Measurements from ENCODE around the gene SEC23B. TPM values are rescaled to one million over a fixed set of nuclear protein-coding genes. Genes with fewer than 3 reads are reported as not detected.

The SEC23B gene
- total RNA-seq, 2 donors from 2014 or later: 6.8 to 19.1 TPM

DNA sequence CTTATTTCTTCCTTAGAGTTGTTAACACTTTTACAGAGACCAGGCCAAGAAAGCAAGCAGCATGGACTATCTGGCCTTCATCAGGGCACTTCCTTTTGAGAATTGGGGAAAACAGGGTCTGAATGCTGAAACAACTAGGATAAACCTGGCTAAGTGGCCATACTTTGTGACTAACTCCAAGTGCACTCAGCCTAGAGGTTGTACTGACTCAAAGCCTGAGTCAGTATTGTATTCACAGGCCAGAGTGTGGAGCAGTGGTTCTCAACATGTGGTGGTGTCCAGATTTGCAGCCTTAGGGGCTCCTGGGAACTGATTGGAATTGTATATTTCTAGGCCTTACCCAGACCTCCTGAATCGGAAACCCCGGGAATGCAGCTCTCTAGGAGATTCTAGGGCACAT is 20.1 kb downstream of the SEC23B start:
- no peak overlapping the region for H3K4me3 ChIP-seq
- DNase-seq (ENCODE audit: low spot score): no peak
- no peak overlapping the region for H3K27ac ChIP-seq
- no peaks in the 10 kb centered on the region for H3K4me1 ChIP-seq
- H3K9me3 ChIP-seq: no peaks in the 10 kb centered on the region
- TF ChIP-seq, protein P1, sequence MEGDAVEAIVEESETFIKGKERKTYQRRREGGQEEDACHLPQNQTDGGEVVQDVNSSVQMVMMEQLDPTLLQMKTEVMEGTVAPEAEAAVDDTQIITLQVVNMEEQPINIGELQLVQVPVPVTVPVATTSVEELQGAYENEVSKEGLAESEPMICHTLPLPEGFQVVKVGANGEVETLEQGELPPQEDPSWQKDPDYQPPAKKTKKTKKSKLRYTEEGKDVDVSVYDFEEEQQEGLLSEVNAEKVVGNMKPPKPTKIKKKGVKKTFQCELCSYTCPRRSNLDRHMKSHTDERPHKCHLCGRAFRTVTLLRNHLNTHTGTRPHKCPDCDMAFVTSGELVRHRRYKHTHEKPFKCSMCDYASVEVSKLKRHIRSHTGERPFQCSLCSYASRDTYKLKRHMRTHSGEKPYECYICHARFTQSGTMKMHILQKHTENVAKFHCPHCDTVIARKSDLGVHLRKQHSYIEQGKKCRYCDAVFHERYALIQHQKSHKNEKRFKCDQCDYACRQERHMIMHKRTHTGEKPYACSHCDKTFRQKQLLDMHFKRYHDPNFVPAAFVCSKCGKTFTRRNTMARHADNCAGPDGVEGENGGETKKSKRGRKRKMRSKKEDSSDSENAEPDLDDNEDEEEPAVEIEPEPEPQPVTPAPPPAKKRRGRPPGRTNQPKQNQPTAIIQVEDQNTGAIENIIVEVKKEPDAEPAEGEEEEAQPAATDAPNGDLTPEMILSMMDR (IDR thresholded peaks at IDR 0.05): no peak
- peaks cover 79% of the 10 kb centered on the region for H3K36me3 ChIP-seq
- no peaks in the 10 kb centered on the region for H3K27me3 ChIP-seq

DNA sequence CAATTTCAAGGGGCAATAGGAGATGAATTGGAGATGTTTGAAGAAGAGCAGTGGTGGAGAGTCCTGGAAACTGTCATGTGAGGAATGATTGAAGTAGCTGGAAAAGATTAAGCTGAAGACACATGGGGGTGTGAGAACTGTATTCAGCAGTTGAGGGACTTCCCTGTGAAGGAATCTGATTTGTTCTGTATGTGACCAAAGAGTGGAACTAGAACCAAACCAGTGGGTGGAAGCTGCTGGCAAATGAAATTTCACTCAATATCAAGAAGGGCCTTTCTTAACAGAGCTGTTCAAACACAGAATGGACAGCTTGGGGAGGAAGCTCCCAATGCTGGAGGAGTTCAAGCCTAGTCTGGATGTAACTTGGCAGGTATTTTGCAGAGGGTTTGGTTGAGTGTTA is 21.3 kb downstream of the SEC23B start:
- Histone ChIP-seq H3K36me3 (peaks cover 91% of the 10 kb centered on the region), H3K9me3 (no peaks in the 10 kb centered on the region), H3K4me1 (no peaks in the 10 kb centered on the region), H3K4me3 (no peak overlapping the region), H3K27ac (no peak overlapping the region), H3K27me3 (no peaks in the 10 kb centered on the region)
- TF ChIP-seq, protein P1 (IDR thresholded peaks at IDR 0.05): no peak
- no peak for DNase-seq (ENCODE audit: low spot score)

DNA sequence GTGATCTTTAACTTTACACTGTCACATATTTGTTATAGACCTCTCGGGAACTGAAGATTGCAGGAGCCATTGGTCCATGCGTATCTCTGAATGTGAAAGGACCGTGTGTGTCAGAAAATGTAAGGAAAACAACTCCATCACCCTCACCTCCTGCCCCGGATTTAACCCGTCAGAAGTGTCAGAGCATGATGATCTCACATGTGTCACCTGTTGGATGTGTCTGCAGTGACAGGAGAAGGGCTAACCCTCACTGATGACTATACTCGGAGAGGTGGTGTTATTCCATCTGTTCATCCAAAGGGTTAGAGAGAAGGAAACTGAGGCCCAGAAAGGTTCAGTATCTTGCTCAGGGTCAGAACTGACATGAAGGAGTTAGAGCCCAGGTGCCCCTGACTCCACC is 24.9 kb downstream of the SEC23B start:
- H3K9me3 ChIP-seq: no peaks in the 10 kb centered on the region
- no peak for DNase-seq (ENCODE audit: low spot score)
- H3K4me3 ChIP-seq: no peak overlapping the region
- no peak overlapping the region for H3K27ac ChIP-seq
- TF ChIP-seq, protein P1 (IDR thresholded peaks at IDR 0.05): no peak
- no peaks in the 10 kb centered on the region for H3K4me1 ChIP-seq
- H3K27me3 ChIP-seq: no peaks in the 10 kb centered on the region
- peaks cover 76% of the 10 kb centered on the region for H3K36me3 ChIP-seq

DNA sequence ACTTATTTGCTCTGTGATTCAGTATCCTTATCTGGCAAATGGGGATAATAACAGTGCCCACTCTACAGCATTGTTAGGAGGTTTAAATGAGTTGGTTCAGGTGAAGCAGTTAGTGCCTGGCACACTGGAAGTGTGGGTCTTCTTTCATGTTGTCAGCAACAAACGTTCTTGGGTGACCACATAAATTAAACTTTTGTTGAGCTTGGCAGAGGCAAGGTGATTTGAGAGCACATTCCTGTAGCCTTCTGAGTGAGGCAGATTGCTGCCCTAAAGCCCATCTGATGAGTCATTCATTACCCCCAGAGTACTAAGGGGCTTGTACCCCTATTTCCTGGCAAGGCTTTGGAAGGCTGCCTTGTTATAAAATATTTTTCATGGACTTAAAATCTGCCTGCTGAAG is 25.8 kb downstream of the SEC23B start:
- Histone ChIP-seq H3K4me1 (no peaks in the 10 kb centered on the region), H3K4me3 (no peak overlapping the region), H3K36me3 (peaks cover 70% of the 10 kb centered on the region), H3K27me3 (no peaks in the 10 kb centered on the region), H3K27ac (no peak overlapping the region), H3K9me3 (no peaks in the 10 kb centered on the region)
- TF ChIP-seq, protein P1 (IDR thresholded peaks at IDR 0.05): no peak
- no peak for DNase-seq (ENCODE audit: low spot score)

DNA sequence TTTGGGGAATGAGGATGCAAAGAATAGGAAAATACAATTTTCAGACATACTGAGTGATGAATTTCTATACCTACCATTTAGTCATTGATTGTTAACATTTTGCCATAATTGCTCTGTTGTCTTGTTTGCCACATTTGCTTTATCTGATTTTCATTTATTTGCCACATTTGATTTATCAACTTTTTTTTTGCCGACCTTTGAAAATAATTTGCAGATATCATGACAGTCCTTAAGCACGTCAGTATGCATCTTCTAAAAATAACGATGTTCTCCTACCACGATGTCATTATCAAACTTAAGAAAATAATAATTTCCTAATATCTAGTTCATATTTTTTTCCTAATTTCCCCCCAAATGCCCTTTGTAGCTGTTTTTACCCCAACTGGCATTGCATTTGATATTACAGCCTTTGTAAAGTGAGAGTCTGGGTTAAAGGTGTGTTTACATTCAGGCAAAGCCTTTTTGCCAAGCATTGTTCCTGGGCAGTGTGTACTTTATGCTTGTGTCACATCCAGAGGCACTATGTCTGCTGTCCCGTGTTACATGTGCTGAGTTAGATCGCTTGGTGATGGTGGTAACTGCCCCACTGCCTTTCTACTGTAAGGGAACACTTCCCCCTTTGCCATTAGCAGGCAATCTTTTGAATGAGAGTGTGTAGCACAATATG is 26.4 kb downstream of the SEC23B start:
- no peak overlapping the region for H3K27ac ChIP-seq
- H3K4me1 ChIP-seq: no peaks in the 10 kb centered on the region
- no peak for DNase-seq (ENCODE audit: low spot score)
- no peak overlapping the region for H3K4me3 ChIP-seq
- no peaks in the 10 kb centered on the region for H3K27me3 ChIP-seq
- no peaks in the 10 kb centered on the region for H3K9me3 ChIP-seq
- peaks cover 70% of the 10 kb centered on the region for H3K36me3 ChIP-seq
- TF ChIP-seq, protein P1 (IDR thresholded peaks at IDR 0.05): no peak

DNA sequence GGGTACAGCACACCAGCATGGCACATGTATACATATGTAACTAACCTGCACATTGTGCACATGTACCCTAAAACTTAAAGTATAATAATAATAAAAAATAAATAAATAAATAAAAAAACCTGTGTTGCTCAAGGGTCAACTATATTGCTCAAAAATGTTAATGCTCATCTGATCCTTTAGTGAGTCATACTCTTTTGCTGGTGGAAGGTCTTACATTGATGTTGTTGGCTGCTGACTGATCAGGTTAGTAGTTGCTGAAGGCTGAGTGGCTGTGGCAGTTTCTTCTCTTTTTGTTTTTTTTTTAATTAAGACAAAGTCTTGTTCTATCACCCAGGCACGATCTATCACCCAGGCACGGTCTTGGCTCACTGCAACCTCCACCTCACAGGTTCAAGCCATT is 29.9 kb downstream of the SEC23B start:
- Histone ChIP-seq H3K27me3 (no peaks in the 10 kb centered on the region), H3K36me3 (peaks cover 67% of the 10 kb centered on the region), H3K4me3 (no peak overlapping the region), H3K27ac (no peak overlapping the region), H3K9me3 (no peaks in the 10 kb centered on the region), H3K4me1 (no peaks in the 10 kb centered on the region)
- DNase-seq (ENCODE audit: low spot score): no peak
- TF ChIP-seq, protein P1 (IDR thresholded peaks at IDR 0.05): no peak

Measured in right atrium auricular region (tissue), 2 donors.